T-helper 1 cell (primary cell): ENCODE data around the gene C2orf49.

Experiments used
- DNase-seq, 5 donors: peaks; one replicate each; pipeline ENCODE4 v3.0.0-alpha.2; 2012 to 2020

The C2orf49 gene

GRCh38 chr2:105362862-105363591 is 25.7 kb downstream of the C2orf49 start:
- DNase-seq, result no peak

GRCh38 chr2:105364436-105365139 is 27.2 kb downstream of the C2orf49 start:
- DNase-seq, result no peak

- no peak for DNase-seq
Observed at GRCh38 chr2:105365206-105365605, 27.9 kb downstream of the C2orf49 start.

- no peak for DNase-seq
Observed at GRCh38 chr2:105368759-105369408, 31.5 kb downstream of the C2orf49 start.

GRCh38 chr2:105369777-105370690 is 32.7 kb downstream of the C2orf49 start:
- peak; percentile 59 to 82 (median 77) for DNase-seq

GRCh38 chr2:105371156-105371555 is 33.8 kb downstream of the C2orf49 start:
- no peak for DNase-seq

- DNase-seq, result no peak
Observed at GRCh38 chr2:105371810-105372209, 34.5 kb downstream of the C2orf49 start.

- no peak for DNase-seq
Observed at GRCh38 chr2:105373344-105373781, 36.0 kb downstream of the C2orf49 start.

- DNase-seq, result peak in 2 of 5 donors; percentile 4 to 76
Observed at GRCh38 chr2:105373895-105374401, 36.6 kb downstream of the C2orf49 start.

GRCh38 chr2:105375001-105375561 is 37.7 kb downstream of the C2orf49 start:
- no peak for DNase-seq

- no peak for DNase-seq
Observed at GRCh38 chr2:105376010-105376409, 38.7 kb downstream of the C2orf49 start.

- no peak for DNase-seq
Observed at GRCh38 chr2:105376789-105377240, 39.5 kb downstream of the C2orf49 start.

- no peak for DNase-seq
Observed at GRCh38 chr2:105377871-105378270, 40.5 kb downstream of the C2orf49 start.

- no peak for DNase-seq
Observed at GRCh38 chr2:105378276-105378840, 41.0 kb downstream of the C2orf49 start.

- DNase-seq, result no peak
Observed at GRCh38 chr2:105378921-105379383, 41.6 kb downstream of the C2orf49 start.

GRCh38 chr2:105379741-105380186 is 42.4 kb downstream of the C2orf49 start:
- no peak for DNase-seq

GRCh38 chr2:105380432-105381100 is 43.2 kb downstream of the C2orf49 start:
- no peak for DNase-seq

- DNase-seq, result no peak
Observed at GRCh38 chr2:105381101-105381668, 43.8 kb downstream of the C2orf49 start.

GRCh38 chr2:105382177-105382576 is 44.8 kb downstream of the C2orf49 start:
- DNase-seq, result no peak

GRCh38 chr2:105383432-105384166 is 46.3 kb downstream of the C2orf49 start:
- DNase-seq, result no peak
